ENCODE measurements around the gene CELF2. TPM values are rescaled to one million over a fixed set of nuclear protein-coding genes. Genes with fewer than 3 reads are reported as not detected.

Gene CELF2
- 28.7 and 29.3 TPM in 2 replicates for total RNA-seq (2021)
- long read RNA-seq, full-length matches to known transcripts: 37 of 181 reads
- long read RNA-seq, partial matches to known transcripts: 18 of 181 reads
- long read RNA-seq, other reads (novel, unspliced or antisense): 126 of 181 reads

- Histone ChIP-seq H2BK20ac (ENCODE audit: low read depth, low read length, poor library complexity, severe bottlenecking) (no peak within 1 kb of the TSS), H2AFZ (ENCODE audit: low read length) (peak within 1 kb of the TSS; percentile 78), H3K79me2 (ENCODE audit: insufficient read depth, low read length) (no peaks in the 10 kb centered on the region), H2AK5ac (ENCODE audit: insufficient read length, low read length) (no peak within 1 kb of the TSS), H3K56ac (ENCODE audit: insufficient read length, low read depth, low read length) (no peak within 1 kb of the TSS), H3T11ph (ENCODE audit: low read length) (no peak within 1 kb of the TSS), H3K4me2 (ENCODE audit: insufficient read depth, insufficient read length, low read length) (peak within 1 kb of the TSS; percentile 94), H4K8ac (replicated peaks; ENCODE audit: insufficient read length, low read depth, low read length) (no peak within 1 kb of the TSS), H2BK120ac (ENCODE audit: low read depth, low read length, poor library complexity, severe bottlenecking) (no peak within 1 kb of the TSS), H3K4ac (ENCODE audit: low read depth, low read length) (no peak within 1 kb of the TSS), H4K20me1 (ENCODE audit: control insufficient read depth, insufficient read depth, insufficient read length) (no peaks in the 10 kb centered on the region), H4K5ac (ENCODE audit: insufficient read length, low read depth, low read length) (no peak within 1 kb of the TSS), H3K18ac (ENCODE audit: insufficient read length, low read depth, low read length) (no peak within 1 kb of the TSS), H3K23ac (ENCODE audit: insufficient read length, low read depth, low read length) (no peak within 1 kb of the TSS), H3K9me3 (ENCODE audit: control insufficient read depth, low read depth, low read length) (no peaks in the 10 kb centered on the region), H3K23me2 (ENCODE audit: insufficient read length, low read depth, low read length, poor library complexity, severe bottlenecking) (peaks cover 8% of the 10 kb centered on the region), H2BK12ac (ENCODE audit: insufficient read length, low read depth, low read length) (no peak within 1 kb of the TSS), H3K4me1 (ENCODE audit: insufficient read depth, low read length) (0 out of 2 replicates have a peak, but pooled peaks cover 2% of the 10 kb centered on the region), H4K91ac (ENCODE audit: insufficient read length, low read depth, low read length) (no peak within 1 kb of the TSS), H3K9ac (ENCODE audit: extremely low read depth, insufficient read length, low read length) (peak within 1 kb of the TSS; percentile 60), H3K27ac (ENCODE audit: insufficient read length, low read depth, low read length) (no peak within 1 kb of the TSS), H3K79me1 (ENCODE audit: insufficient read depth, low read depth, low read length, poor library complexity, severe bottlenecking) (no peaks in the 10 kb centered on the region), H2BK5ac (ENCODE audit: insufficient read length, low read length) (no peak within 1 kb of the TSS), H2BK15ac (ENCODE audit: low read depth, low read length) (no peak within 1 kb of the TSS), H3K14ac (ENCODE audit: insufficient read depth, low read length) (0 out of 2 replicates have a peak within 1 kb of the TSS, but pooled peaks have one; percentile 31), H3K27me3 (ENCODE audit: insufficient read depth, low read length) (peaks cover 2% of the 10 kb centered on the region; the same call in 1 of the 2 replicates)
- H3K9me3 Mint-ChIP-seq: no peaks in the 10 kb centered on the region
- DNase-seq: peak; percentile 82
- peaks cover 41 to 56% of the 10 kb centered on the region in 2 experiments for H3K4me1 Mint-ChIP-seq
- no CpG with 5 or more reads among the region's 133 CpGs for WGBS (ENCODE audit: extremely low coverage, insufficient read length, low lambda C conversion rate)
- no peak for TF ChIP-seq CTCF (conservative IDR thresholded peaks at IDR 0.05)
- peak within 1 kb of the TSS; percentile 82 to 91 for H3K4me3 Mint-ChIP-seq
- H3K27me3 Mint-ChIP-seq (ENCODE audit: low read depth): peaks cover 38% of the 10 kb centered on the region
- no peaks in the 10 kb centered on the region for H3K36me3 Mint-ChIP-seq (ENCODE audit: insufficient read depth in 1 of 3, low read depth in 3 of 3)
- peak within 1 kb of the TSS in 2 of 3 experiments; percentile 50 to 93; a peak in 2 of 7 replicates for H3K27ac Mint-ChIP-seq
These were observed at the start of gene CELF2 for GRCh38 chr10:11017570-11018431. TSS of gene CELF2 (plus strand) at chr10:11017872. CDS start at chr10:11018090, 218 bp downstream.
